ENCODE measurements around the gene CALHM1. TPM values are rescaled to one million over a fixed set of nuclear protein-coding genes. Genes with fewer than 3 reads are reported as not detected.
A peak's percentile ranks its signal among the peaks of the same experiment; 100 is the strongest.

CALHM1 gene
- polyA plus RNA-seq, 1 donor from 2014 or later = 1.4 TPM

GRCh38 chr10:103454026-103454425 lies 4.7 kb downstream of the CALHM1 start:
- no peaks in the 10 kb centered on the region for H3K27me3 Mint-ChIP-seq
- peak overlapping the region in 1 of 3 donors; percentile 47 for H3K27ac Mint-ChIP-seq
- H3K9me3 Mint-ChIP-seq = no peaks in the 10 kb centered on the region
- H3K36me3 Mint-ChIP-seq = peaks cover 3% of the 10 kb centered on the region
- H3K4me1 Mint-ChIP-seq = peaks cover 26 to 37% (median 31%) of the 10 kb centered on the region in 3 donors
- H3K4me3 Mint-ChIP-seq = peak overlapping the region in 1 of 4 donors; percentile 91

- Mint-ChIP-seq H3K9me3 (no peaks in the 10 kb centered on the region), H3K36me3 (peaks cover 5% of the 10 kb centered on the region), H3K4me3 (peak overlapping the region; percentile 90 to 95 (median 93)), H3K27ac (peak overlapping the region; percentile 46 to 95 (median 48)), H3K27me3 (no peaks in the 10 kb centered on the region), H3K4me1 (peaks cover 31 to 40% (median 33%) of the 10 kb centered on the region in 3 donors)
These were observed 6.0 kb downstream of the CALHM1 start for GRCh38 chr10:103452506-103453230.

- H3K27ac Mint-ChIP-seq = peak within 1 kb of the TSS; percentile 86 to 95 (median 87)
- H3K4me3 Mint-ChIP-seq = peak within 1 kb of the TSS; percentile 90 to 96 (median 93)
- H3K4me1 Mint-ChIP-seq = peaks cover 33 to 37% (median 34%) of the 10 kb centered on the region in 3 donors
- H3K27me3 Mint-ChIP-seq = no peaks in the 10 kb centered on the region
- H3K36me3 Mint-ChIP-seq = peaks cover 5% of the 10 kb centered on the region
- no peaks in the 10 kb centered on the region for H3K9me3 Mint-ChIP-seq
These were observed 6.7 kb downstream of the CALHM1 start, which contains the start of gene CALHM2 for GRCh38 chr10:103451831-103452505. TSS of gene CALHM2 (minus strand) at chr10:103452370. CDS start at chr10:103449941, 2,429 bp downstream.

- Mint-ChIP-seq H3K4me3 (peak overlapping the region; percentile 90 to 96 (median 93)), H3K4me1 (peaks cover 33 to 36% (median 34%) of the 10 kb centered on the region in 3 donors), H3K27ac (peak overlapping the region; percentile 86 to 95 (median 87)), H3K9me3 (no peaks in the 10 kb centered on the region), H3K27me3 (no peaks in the 10 kb centered on the region), H3K36me3 (peaks cover 5% of the 10 kb centered on the region)
These were observed 7.4 kb downstream of the CALHM1 start for GRCh38 chr10:103451091-103451813.

- peak overlapping the region; percentile 87 to 95 (median 90) for H3K4me3 Mint-ChIP-seq
- H3K27ac Mint-ChIP-seq = peak overlapping the region; percentile 87 to 95 (median 93)
- peaks cover 5% of the 10 kb centered on the region for H3K36me3 Mint-ChIP-seq
These were observed 8.5 kb downstream of the CALHM1 start for GRCh38 chr10:103450201-103450695.

GRCh38 chr10:103449208-103450144 lies 9.2 kb downstream of the CALHM1 start:
- H3K27ac Mint-ChIP-seq = peak overlapping the region; percentile 87 to 95 (median 93)
- no peaks in the 10 kb centered on the region for H3K9me3 Mint-ChIP-seq
- no peaks in the 10 kb centered on the region for H3K27me3 Mint-ChIP-seq
- peaks cover 5% of the 10 kb centered on the region for H3K36me3 Mint-ChIP-seq
- peak overlapping the region; percentile 56 to 95 (median 89) for H3K4me3 Mint-ChIP-seq
- H3K4me1 Mint-ChIP-seq = peaks cover 33 to 36% (median 34%) of the 10 kb centered on the region in 3 donors

More at GRCh38 chr10:103450201-103450695, 8.5 kb downstream of the CALHM1 start:
- Mint-ChIP-seq H3K4me1 (peaks cover 33 to 36% (median 34%) of the 10 kb centered on the region in 3 donors), H3K27me3 (no peaks in the 10 kb centered on the region), H3K9me3 (no peaks in the 10 kb centered on the region)

- Mint-ChIP-seq H3K4me3 (peak overlapping the region in 3 of 4 donors; percentile 87 to 95 (median 91)), H3K4me1 (peaks cover 32 to 34% (median 33%) of the 10 kb centered on the region in 3 donors), H3K9me3 (no peaks in the 10 kb centered on the region), H3K36me3 (peaks cover 5% of the 10 kb centered on the region), H3K27me3 (no peaks in the 10 kb centered on the region), H3K27ac (peak overlapping the region; percentile 87 to 95 (median 93))
These were observed 10.0 kb downstream of the CALHM1 start for GRCh38 chr10:103448746-103449145.

- Mint-ChIP-seq H3K36me3 (peaks cover 5% of the 10 kb centered on the region), H3K27me3 (no peaks in the 10 kb centered on the region), H3K9me3 (no peaks in the 10 kb centered on the region), H3K4me3 (peak overlapping the region in 2 of 4 donors; percentile 6 to 65), H3K27ac (no peak overlapping the region), H3K4me1 (peaks cover 23 to 30% (median 26%) of the 10 kb centered on the region in 3 donors)
These were observed 11.5 kb downstream of the CALHM1 start for GRCh38 chr10:103447187-103447586.

GRCh38 chr10:103445767-103446567 lies 12.7 kb downstream of the CALHM1 start:
- Mint-ChIP-seq H3K4me1 (peaks cover 21 to 27% (median 23%) of the 10 kb centered on the region in 3 donors), H3K9me3 (no peaks in the 10 kb centered on the region), H3K27me3 (no peaks in the 10 kb centered on the region), H3K27ac (peak overlapping the region in 1 of 3 donors; percentile 59), H3K36me3 (peaks cover 6% of the 10 kb centered on the region), H3K4me3 (no peak overlapping the region)

GRCh38 chr10:103445366-103445765 lies 13.3 kb downstream of the CALHM1 start:
- Mint-ChIP-seq H3K9me3 (no peaks in the 10 kb centered on the region), H3K36me3 (peaks cover 6% of the 10 kb centered on the region), H3K27me3 (no peaks in the 10 kb centered on the region), H3K4me3 (no peak overlapping the region), H3K4me1 (peaks cover 15 to 21% (median 17%) of the 10 kb centered on the region in 3 donors), H3K27ac (peak overlapping the region in 2 of 3 donors; percentile 26 to 70)

GRCh38 chr10:103444478-103444877 lies 14.2 kb downstream of the CALHM1 start:
- Mint-ChIP-seq H3K4me3 (no peak overlapping the region), H3K9me3 (no peaks in the 10 kb centered on the region), H3K4me1 (peaks cover 8 to 14% (median 9%) of the 10 kb centered on the region in 3 donors), H3K27me3 (no peaks in the 10 kb centered on the region), H3K36me3 (peaks cover 3% of the 10 kb centered on the region), H3K27ac (peak overlapping the region in 1 of 3 donors; percentile 73)

- Mint-ChIP-seq H3K27me3 (no peaks in the 10 kb centered on the region), H3K36me3 (peaks cover 2% of the 10 kb centered on the region), H3K9me3 (no peaks in the 10 kb centered on the region), H3K27ac (peak overlapping the region in 2 of 3 donors; percentile 53 to 73), H3K4me3 (no peak overlapping the region), H3K4me1 (peaks cover under 1 to 5% (median under 1%) of the 10 kb centered on the region in 3 donors)
These were observed 15.1 kb downstream of the CALHM1 start for GRCh38 chr10:103443475-103444185.
